OCI-LY7 (cell line): ENCODE data around the gene STPG1. TPM values are rescaled to one million over a fixed set of nuclear protein-coding genes. Genes with fewer than 3 reads are reported as not detected.

Source experiments
- BruUV-seq: library from RNA; stranded (reverse); fragments of 400-500 nt; replicated peaks from 2 replicates; lab custom pipeline; 2021; lab: Mats Ljungman, UMichigan
- CTCF ChIA-PET: fragments of 300-600 bp; sonication (Branson Sonifier 250); formaldehyde crosslinking; loops from one replicate; lab custom pipeline; 2022; ENCODE audit warnings: antibody characterized with exemption; ENCODE audit not compliant: unreplicated experiment; lab: Charles Lee
- POLR2A ChIA-PET: fragments of 300-600 bp; sonication (Branson Sonifier 250); formaldehyde crosslinking; loops from one replicate; lab custom pipeline; 2022; ENCODE audit warnings: antibody characterized with exemption; lab: Charles Lee
- DNase-seq: peaks from one replicate; pipeline ENCODE4 v3.0.0-alpha.2; 2015; ENCODE audit warnings: low spot score
- H2AFZ ChIP-seq: fragments of 200-600 bp; sonication (generic), shearing (Covaris generic); 2 replicates; pipeline ENCODE4 v1.6.1; 2014; ENCODE audit warnings: mild to moderate bottlenecking, antibody characterized with exemption, low read length, moderate library complexity
- H3K27ac ChIP-seq: fragments of 200-600 bp; sonication (generic); 2 replicates; pipeline ENCODE4 v1.5.1; 2014; ENCODE audit warnings: mixed run types, low read depth, mild to moderate bottlenecking, moderate library complexity, low read length, inconsistent platforms; ENCODE audit not compliant: poor library complexity, severe bottlenecking
- H3K36me3 ChIP-seq: fragments of 200-600 bp; sonication (generic); 2 replicates; pipeline ENCODE4 v1.6.1; 2014; ENCODE audit warnings: mild to moderate bottlenecking, antibody characterized with exemption, low read length, moderate library complexity, mixed read lengths; ENCODE audit not compliant: insufficient read depth
- H3K4me1 ChIP-seq: fragments of 200-600 bp; sonication (generic); 2 replicates; pipeline ENCODE4 v1.5.1; 2014; ENCODE audit warnings: mild to moderate bottlenecking, low read length; ENCODE audit not compliant: insufficient read depth, poor library complexity, severe bottlenecking
- H3K4me2 ChIP-seq: fragments of 200-600 bp; sonication (generic); 2 replicates; pipeline ENCODE4 v1.6.1; 2014; ENCODE audit warnings: mild to moderate bottlenecking, low read length
- H3K4me3 ChIP-seq: fragments of 200-600 bp; sonication (generic); 2 replicates; pipeline ENCODE4 v1.5.1; 2014; ENCODE audit warnings: mild to moderate bottlenecking, low read depth, low read length; ENCODE audit not compliant: poor library complexity, severe bottlenecking
- H3K79me2 ChIP-seq: fragments of 200-600 bp; sonication (generic); 2 replicates; pipeline ENCODE4 v1.6.1; 2016; ENCODE audit warnings: low read depth, mild to moderate bottlenecking, low read length, moderate library complexity, mixed read lengths; ENCODE audit not compliant: insufficient read depth
- H3K9me2 ChIP-seq: fragments of 200-600 bp; sonication (generic); 2 replicates; pipeline ENCODE4 v1.6.1; 2016; ENCODE audit warnings: mild to moderate bottlenecking, low read length, mixed read lengths; ENCODE audit not compliant: insufficient read depth
- H3K9me3 ChIP-seq: fragments of 200-600 bp; sonication (generic); 2 replicates; pipeline ENCODE4 v1.6.1; 2014; ENCODE audit warnings: mild to moderate bottlenecking, mixed run types, low read length, mixed read lengths
- H4K20me1 ChIP-seq: fragments of 200-600 bp; sonication (generic); 2 replicates; pipeline ENCODE4 v1.6.1; 2014; ENCODE audit warnings: mild to moderate bottlenecking, antibody characterized with exemption, low read length, moderate library complexity, mixed read lengths; ENCODE audit not compliant: insufficient read depth
- EZH2phosphoT487 ChIP-seq: fragments of 200-600 bp; sonication (generic); IDR thresholded peaks from 2 replicates; pipeline ENCODE4 v1.6.1; 2018; ENCODE audit warnings: low read depth, borderline replicate concordance, mild to moderate bottlenecking, mixed run types, antibody characterized with exemption, low read length, moderate library complexity, mixed read lengths
- intact Hi-C: fragments of 100-400 bp; cut with micrococcal nuclease; formaldehyde crosslinking; loops from one replicate; pipeline ENCODE4 v1.10.0; 2022; ENCODE audit not compliant: unreplicated experiment
- total RNA-seq, 2 experiments: library from RNA; depleted of rRNA in 1 of 2; stranded (reverse); fragments of >200 nt in 1 of 2; shearing (Covaris generic) in 1 of 2; gene quantifications; 2 replicates each; pipeline ENCODE4 v1.2.3, GENCODE V29; 2014 to 2022
- TF ChIP-seq, protein P1 (sequence below): fragments of 200-600 bp; sonication (generic); conservative IDR thresholded peaks from 2 replicates; pipeline ENCODE4 v1.5.1; 2014; ENCODE audit warnings: mild to moderate bottlenecking, antibody characterized with exemption, low read length, moderate library complexity, mixed read lengths

Gene STPG1
- total RNA-seq, 2 experiments from 2014 or later = 5.1 to 9.6 TPM

DNA sequence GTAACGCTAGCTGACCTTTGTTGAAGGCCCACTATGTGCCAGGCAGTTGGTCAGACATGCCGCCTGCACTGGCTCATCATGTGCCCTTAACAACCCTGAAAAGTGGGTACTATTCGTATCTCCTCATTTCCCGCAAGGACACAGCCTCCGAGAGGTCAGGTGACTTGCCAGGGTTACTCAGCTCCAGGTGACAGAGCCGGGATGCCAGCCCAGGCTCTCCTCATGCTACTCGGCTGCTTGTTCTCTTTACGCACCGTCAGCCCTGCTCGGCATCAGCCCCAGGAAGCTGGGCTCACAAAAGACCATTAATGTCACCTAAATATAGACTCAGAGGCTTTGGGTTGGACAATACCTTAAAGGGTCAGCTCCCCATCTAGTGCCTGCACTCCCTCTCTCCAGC is 65.4 kb downstream of the STPG1 start:
- Histone ChIP-seq H3K36me3 (no peaks in the 10 kb centered on the region), H3K27ac (no peak overlapping the region), H3K9me2 (no peaks in the 10 kb centered on the region), H3K4me2 (no peak overlapping the region), H2AFZ (no peak overlapping the region), H3K79me2 (no peaks in the 10 kb centered on the region), H3K9me3 (no peaks in the 10 kb centered on the region), H3K4me1 (peaks cover 7% of the 10 kb centered on the region), H3K4me3 (no peak overlapping the region), H4K20me1 (no peaks in the 10 kb centered on the region)
- no peak for DNase-seq
- ChIA-PET POLR2A (interaction anchor here (0.6 kb wide), 1 partner anchor 13 kb away, joined by 3 read pairs; no protein-coding TSS in a partner anchor), CTCF (interaction anchor here (1.4 kb wide), 1 partner anchor 10 kb away, joined by 3 read pairs; no protein-coding TSS in a partner anchor)
- TF ChIP-seq, protein P1, sequence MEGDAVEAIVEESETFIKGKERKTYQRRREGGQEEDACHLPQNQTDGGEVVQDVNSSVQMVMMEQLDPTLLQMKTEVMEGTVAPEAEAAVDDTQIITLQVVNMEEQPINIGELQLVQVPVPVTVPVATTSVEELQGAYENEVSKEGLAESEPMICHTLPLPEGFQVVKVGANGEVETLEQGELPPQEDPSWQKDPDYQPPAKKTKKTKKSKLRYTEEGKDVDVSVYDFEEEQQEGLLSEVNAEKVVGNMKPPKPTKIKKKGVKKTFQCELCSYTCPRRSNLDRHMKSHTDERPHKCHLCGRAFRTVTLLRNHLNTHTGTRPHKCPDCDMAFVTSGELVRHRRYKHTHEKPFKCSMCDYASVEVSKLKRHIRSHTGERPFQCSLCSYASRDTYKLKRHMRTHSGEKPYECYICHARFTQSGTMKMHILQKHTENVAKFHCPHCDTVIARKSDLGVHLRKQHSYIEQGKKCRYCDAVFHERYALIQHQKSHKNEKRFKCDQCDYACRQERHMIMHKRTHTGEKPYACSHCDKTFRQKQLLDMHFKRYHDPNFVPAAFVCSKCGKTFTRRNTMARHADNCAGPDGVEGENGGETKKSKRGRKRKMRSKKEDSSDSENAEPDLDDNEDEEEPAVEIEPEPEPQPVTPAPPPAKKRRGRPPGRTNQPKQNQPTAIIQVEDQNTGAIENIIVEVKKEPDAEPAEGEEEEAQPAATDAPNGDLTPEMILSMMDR = no peak
- TF ChIP-seq EZH2phosphoT487 = no peak
- intact Hi-C loops = no loop called here
- no TSS peak for BruUV-seq

DNA sequence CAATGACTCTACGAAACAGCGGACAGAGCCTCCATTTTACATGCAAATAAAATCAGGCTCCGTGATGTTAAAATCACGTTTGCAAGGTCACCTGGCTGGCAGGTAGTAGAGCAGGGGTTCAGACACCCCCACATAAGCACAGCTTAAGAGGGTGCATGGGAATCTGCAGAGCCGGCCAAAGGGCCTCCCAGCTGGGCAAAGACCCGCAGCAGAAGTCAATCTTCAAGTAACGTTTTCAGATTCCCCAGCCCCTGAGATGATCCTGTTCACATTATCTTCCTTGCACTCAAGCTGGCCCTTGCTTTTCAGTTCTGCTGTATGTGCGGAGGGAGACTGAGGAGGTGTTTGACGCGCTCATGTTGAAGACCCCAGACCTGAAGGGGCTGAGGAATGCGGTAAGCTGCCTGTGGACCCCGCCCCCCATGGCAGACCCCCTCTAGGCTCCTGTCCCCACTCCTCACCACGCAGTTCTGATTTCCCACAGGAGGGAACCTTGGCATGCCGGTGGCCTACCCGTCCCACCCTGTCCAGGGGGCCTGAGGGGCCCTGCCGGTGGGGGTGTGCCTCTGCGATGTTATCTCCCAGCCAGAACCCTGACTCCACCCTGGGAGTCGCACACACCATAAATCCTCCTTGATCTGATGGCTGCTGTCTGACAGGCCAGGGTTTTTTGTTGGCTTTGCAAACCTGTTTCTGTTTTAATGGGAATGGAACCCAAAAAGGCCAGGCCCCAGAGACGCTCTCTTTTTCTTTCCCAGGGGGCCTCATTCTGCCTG is 66.2 kb downstream of the STPG1 start:
- Histone ChIP-seq H3K36me3 (no peaks in the 10 kb centered on the region), H2AFZ (no peak overlapping the region), H3K27ac (no peak overlapping the region), H3K4me3 (no peak overlapping the region), H3K4me1 (peaks cover 6% of the 10 kb centered on the region), H3K79me2 (no peaks in the 10 kb centered on the region), H3K4me2 (no peak overlapping the region), H3K9me3 (no peaks in the 10 kb centered on the region), H4K20me1 (no peaks in the 10 kb centered on the region), H3K9me2 (no peaks in the 10 kb centered on the region)
- CTCF ChIA-PET = no interaction called here
- intact Hi-C loops = no loop called here
- TF ChIP-seq, protein P1 = no peak
- TF ChIP-seq EZH2phosphoT487 = no peak
- POLR2A ChIA-PET = interaction anchor here (0.6 kb wide), 1 partner anchor 365 kb away, joined by 4 read pairs; no protein-coding TSS in a partner anchor
- DNase-seq = no peak
- BruUV-seq = no TSS peak

DNA sequence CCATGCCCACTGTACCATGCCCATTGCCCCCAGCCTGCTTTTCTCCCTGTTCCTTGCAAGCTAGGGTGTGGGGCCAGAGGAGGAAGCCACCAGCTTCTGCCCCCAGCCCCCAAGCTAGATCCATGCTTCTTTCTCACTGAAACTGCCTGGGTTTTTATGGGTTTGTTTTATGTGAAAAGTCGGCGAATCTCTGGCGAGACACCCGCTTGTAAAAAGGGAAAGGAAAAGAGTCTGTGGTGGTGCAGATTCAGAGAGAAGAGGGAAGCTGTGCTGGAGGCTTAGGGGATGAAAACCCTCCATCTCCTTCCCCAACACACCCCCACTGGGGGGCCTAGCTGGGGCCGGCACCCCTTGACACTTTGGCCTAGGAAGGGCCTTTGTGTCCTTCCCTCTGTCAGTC is 68.2 kb downstream of the STPG1 start:
- Histone ChIP-seq H3K4me3 (no peak overlapping the region), H3K4me1 (peaks cover 16% of the 10 kb centered on the region), H3K9me2 (no peaks in the 10 kb centered on the region), H4K20me1 (no peaks in the 10 kb centered on the region), H2AFZ (no peak overlapping the region), H3K79me2 (no peaks in the 10 kb centered on the region), H3K36me3 (no peaks in the 10 kb centered on the region), H3K27ac (no peak overlapping the region), H3K9me3 (no peaks in the 10 kb centered on the region), H3K4me2 (no peak overlapping the region)
- CTCF ChIA-PET = no interaction called here
- no peak for TF ChIP-seq EZH2phosphoT487
- TF ChIP-seq, protein P1 = no peak
- POLR2A ChIA-PET = no interaction called here
- no peak for DNase-seq
- intact Hi-C loops = no loop called here
- no TSS peak for BruUV-seq
